Measurements from ENCODE around the gene BMPR1B. TPM values are rescaled to one million over a fixed set of nuclear protein-coding genes. Genes with fewer than 3 reads are reported as not detected.

The BMPR1B gene
- total and polyA plus RNA-seq, 2 of the 4 experiments (the other 2 are of a cell fraction): 0.24 to 0.90 TPM

DNA sequence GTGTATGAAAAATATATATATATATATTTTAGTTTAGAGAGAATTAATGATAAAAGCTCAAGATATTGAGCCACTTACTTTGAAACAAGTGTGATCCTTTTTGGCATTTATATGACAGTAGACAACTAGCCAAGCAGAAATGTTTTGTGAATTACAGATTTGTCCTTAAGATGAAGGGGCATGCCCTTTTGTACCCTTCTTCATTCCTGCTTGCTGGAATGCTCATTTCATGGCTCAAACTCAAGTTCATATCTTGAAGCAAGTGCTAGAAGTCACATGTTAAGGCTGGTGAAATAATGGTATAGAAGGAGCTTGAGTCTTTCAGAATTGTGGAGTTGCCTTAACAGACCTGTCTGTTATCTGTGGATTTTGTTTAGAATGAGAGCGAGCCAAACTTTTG, 203.0 kb downstream of the BMPR1B start:
- Histone ChIP-seq H3K9me1 (ENCODE audit: insufficient read depth, low read length) (no peaks in the 10 kb centered on the region), H2AK5ac (ENCODE audit: low read depth, low read length) (no peak overlapping the region), H3K18ac (ENCODE audit: low read depth, low read length) (no peak overlapping the region), H2BK15ac (ENCODE audit: low read depth, low read length) (no peak overlapping the region), H3K4me3 (ENCODE audit: insufficient read depth, low read depth, low read length) (no peak overlapping the region), H2BK120ac (ENCODE audit: low read depth, low read length) (no peak overlapping the region), H4K5ac (ENCODE audit: low read depth, low read length) (no peak overlapping the region), H3K36me3 (ENCODE audit: control insufficient read depth, insufficient read depth, low read length) (no peaks in the 10 kb centered on the region), H3K14ac (replicated peaks; ENCODE audit: low read depth, low read length) (no peak overlapping the region), H4K8ac (ENCODE audit: low read depth in 2 of 2, low read length in 2 of 2) (no peak overlapping the region), H3K27ac (ENCODE audit: insufficient read depth, low read length) (no peak overlapping the region), H3K79me1 (ENCODE audit: low read depth in 1 of 2, low read length in 2 of 2) (no peaks in the 10 kb centered on the region), H2AFZ (replicated peaks; ENCODE audit: low read length, poor library complexity) (no peak overlapping the region), H3K9ac (ENCODE audit: low read depth, low read length) (no peak overlapping the region), H3K23ac (ENCODE audit: low read depth, low read length) (no peak overlapping the region), H3K56ac (ENCODE audit: extremely low read depth, insufficient read depth, low read length) (no peak overlapping the region), H2BK20ac (ENCODE audit: low read depth, low read length) (no peak overlapping the region), H3K9me3 (ENCODE audit: control insufficient read depth, insufficient read depth, low read length) (no peaks in the 10 kb centered on the region), H3K27me3 (ENCODE audit: control insufficient read depth, insufficient read depth, low read length) (no peaks in the 10 kb centered on the region), H4K20me1 (ENCODE audit: insufficient read depth, low read length) (no peaks in the 10 kb centered on the region), H3K4ac (ENCODE audit: low read depth, low read length) (no peak overlapping the region), H4K91ac (ENCODE audit: insufficient read depth, low read depth, low read length) (no peak overlapping the region), H3K4me2 (ENCODE audit: low read depth, low read length) (no peak overlapping the region), H2AK9ac (replicated peaks; ENCODE audit: low read depth, low read length, poor library complexity) (no peak overlapping the region), H3K4me1 (ENCODE audit: control insufficient read depth, insufficient read depth, low read length) (no peaks in the 10 kb centered on the region), H2BK5ac (ENCODE audit: low read depth, low read length, poor library complexity, severe bottlenecking) (no peak overlapping the region)
- DNase-seq (no peak), ATAC-seq (ENCODE audit: low read depth) (no peak)
- in situ Hi-C loops (cut with MboI; ENCODE audit: low sequenced_read_pairs) (no loop called here), dilution Hi-C loops (cut with HindIII; ENCODE audit: low sequenced_read_pairs, unreplicated experiment) (no loop called here), intact Hi-C loops (cut with micrococcal nuclease) (no loop called here)
- TF ChIP-seq RFX5 (IDR thresholded peaks at IDR 0.05; ENCODE audit: low read depth, low read length) (no peak), MXI1 (IDR thresholded peaks at IDR 0.05; ENCODE audit: borderline replicate concordance, low read depth, low read length) (no peak), RCOR1 (IDR thresholded peaks at IDR 0.05; ENCODE audit: insufficient replicate concordance, low read length) (no peak), SMC3 (IDR thresholded peaks at IDR 0.05; ENCODE audit: low read depth, low read length) (no peak), CEBPB (IDR thresholded peaks at IDR 0.05; ENCODE audit: low read depth, low read length) (no peak), BHLHE40 (IDR thresholded peaks at IDR 0.05; ENCODE audit: low read depth, low read length) (no peak), POLR2A (IDR thresholded peaks at IDR 0.05; ENCODE audit: low read depth, low read length) (no peak), FOS (IDR thresholded peaks at IDR 0.05; ENCODE audit: low read depth, low read length) (no peak)
- CTCF ChIA-PET: no interaction called here
- POLR2A ChIA-PET (ENCODE audit: unreplicated experiment): no interaction called here
- BruUV-seq (replicated peaks): no TSS peak
- WGBS, 2 experiments (ENCODE audit: extremely low coverage in 2 of 2, insufficient read length in 1 of 2): no CpG with 5 or more reads among the region's 1 CpG

All from IMR-90 (cell line).